LNCaP clone FGC (cell line): ENCODE results near the gene PATE3.

Source experiments
- DNase-seq: peaks from one replicate; pipeline ENCODE4 v3.0.0-alpha.2; 2011; ENCODE audit warnings: low read depth
- H3K4me3 ChIP-seq: 2 replicates; pipeline ENCODE4 v1.5.1; 2011; ENCODE audit warnings: mild to moderate bottlenecking, low read depth, low read length, control low read depth
- CTCF ChIP-seq: IDR thresholded peaks from 2 replicates; pipeline ENCODE4 v1.5.1; 2012; ENCODE audit warnings: mild to moderate bottlenecking; ENCODE audit not compliant: control insufficient read depth, insufficient read depth; ENCODE audit errors: extremely low read depth

PATE3 gene

GRCh38 chr11:125778728-125779127 is 9.2 kb upstream of the PATE3 start, which contains the start of gene PATE2:
Gene PATE2, minus strand, starts transcription at chr11:125778828. Its CDS starts 55 bp downstream, at chr11:125778773.
- no peak for TF ChIP-seq CTCF
- DNase-seq = no peak
- H3K4me3 ChIP-seq = no peak within 1 kb of the TSS

GRCh38 chr11:125784678-125785077 is 3.2 kb upstream of the PATE3 start:
- TF ChIP-seq CTCF = no peak
- no peak for DNase-seq
- no peak overlapping the region for H3K4me3 ChIP-seq

- no peak for DNase-seq
- no peak for TF ChIP-seq CTCF
- no peak overlapping the region for H3K4me3 ChIP-seq
Measured at GRCh38 chr11:125790825-125791224, 2.9 kb downstream of the PATE3 start.

GRCh38 chr11:125797641-125798040 is 9.7 kb downstream of the PATE3 start:
- TF ChIP-seq CTCF = no peak
- no peak for DNase-seq
- H3K4me3 ChIP-seq = no peak overlapping the region

- no peak overlapping the region for H3K4me3 ChIP-seq
- no peak for DNase-seq
Measured at GRCh38 chr11:125799808-125800207, 11.9 kb downstream of the PATE3 start.

GRCh38 chr11:125802387-125802786 is 14.5 kb downstream of the PATE3 start:
- DNase-seq = no peak
- no peak for TF ChIP-seq CTCF

More at GRCh38 chr11:125799808-125800207, 11.9 kb downstream of the PATE3 start:
- no peak for TF ChIP-seq CTCF

GRCh38 chr11:125807909-125808308 is 20.0 kb downstream of the PATE3 start:
- DNase-seq = no peak
- TF ChIP-seq CTCF = no peak
- no peak overlapping the region for H3K4me3 ChIP-seq

More at GRCh38 chr11:125802387-125802786, 14.5 kb downstream of the PATE3 start:
- H3K4me3 ChIP-seq = no peak overlapping the region
